Measurements from ENCODE around the gene HMGCL.
A peak's percentile ranks its signal among the peaks of the same experiment; 100 is the strongest.
"Not testable (repeated sequence)": the region's sequence is repeated elsewhere in the genome, so short reads cannot be mapped to it uniquely, and the experiment has no call there.

The HMGCL gene

GRCh38 chr1:23810818-23811540 lies 14.2 kb downstream of the HMGCL start:
- no peak overlapping the region for H3K4me3 ChIP-seq (ENCODE audit: low read length)
- TF ChIP-seq ZNF274 (IDR thresholded peaks at IDR 0.05; ENCODE audit: low read depth, low read length), result no peak

- no peak overlapping the region for H3K4me3 ChIP-seq (ENCODE audit: low read length)
- no peak for TF ChIP-seq ZNF274 (IDR thresholded peaks at IDR 0.05; ENCODE audit: low read depth, low read length)
Observed at GRCh38 chr1:23809751-23810171, 15.5 kb downstream of the HMGCL start.

DNA sequence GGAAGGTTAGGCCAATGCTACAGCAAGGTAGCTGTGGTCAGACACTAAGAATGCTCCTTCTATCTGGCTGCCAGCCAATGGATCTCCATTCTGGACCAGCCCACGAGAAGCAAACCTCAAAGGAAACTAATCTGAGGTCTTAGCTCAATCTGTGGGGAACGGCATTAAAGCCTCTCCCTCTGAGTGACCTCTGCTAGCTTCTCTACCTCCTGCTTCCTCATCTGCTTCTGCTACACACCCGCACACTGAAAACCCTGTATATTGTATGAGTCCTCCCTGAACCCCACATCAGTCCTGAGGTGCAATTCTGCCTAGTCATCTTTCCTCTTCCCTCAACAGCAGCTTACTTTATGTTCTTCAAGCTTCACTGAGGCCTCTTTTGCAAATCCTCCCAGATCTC lies 17.8 kb downstream of the HMGCL start:
- TF ChIP-seq ZNF274 (IDR thresholded peaks at IDR 0.05; ENCODE audit: low read depth, low read length), result no peak

GRCh38 chr1:23806280-23806679 lies 18.9 kb downstream of the HMGCL start:
- no peak overlapping the region for H3K4me3 ChIP-seq (ENCODE audit: low read length)
- TF ChIP-seq ZNF274 (IDR thresholded peaks at IDR 0.05; ENCODE audit: low read depth, low read length), result no peak

More for the DNA sequence above, 17.8 kb downstream of the HMGCL start:
- H3K4me3 ChIP-seq (ENCODE audit: low read length), result no peak overlapping the region

- H3K4me3 ChIP-seq (ENCODE audit: low read length), result no peak overlapping the region
- TF ChIP-seq ZNF274 (IDR thresholded peaks at IDR 0.05; ENCODE audit: low read depth, low read length), result no peak
Observed at GRCh38 chr1:23805025-23805424, 20.2 kb downstream of the HMGCL start.

DNA sequence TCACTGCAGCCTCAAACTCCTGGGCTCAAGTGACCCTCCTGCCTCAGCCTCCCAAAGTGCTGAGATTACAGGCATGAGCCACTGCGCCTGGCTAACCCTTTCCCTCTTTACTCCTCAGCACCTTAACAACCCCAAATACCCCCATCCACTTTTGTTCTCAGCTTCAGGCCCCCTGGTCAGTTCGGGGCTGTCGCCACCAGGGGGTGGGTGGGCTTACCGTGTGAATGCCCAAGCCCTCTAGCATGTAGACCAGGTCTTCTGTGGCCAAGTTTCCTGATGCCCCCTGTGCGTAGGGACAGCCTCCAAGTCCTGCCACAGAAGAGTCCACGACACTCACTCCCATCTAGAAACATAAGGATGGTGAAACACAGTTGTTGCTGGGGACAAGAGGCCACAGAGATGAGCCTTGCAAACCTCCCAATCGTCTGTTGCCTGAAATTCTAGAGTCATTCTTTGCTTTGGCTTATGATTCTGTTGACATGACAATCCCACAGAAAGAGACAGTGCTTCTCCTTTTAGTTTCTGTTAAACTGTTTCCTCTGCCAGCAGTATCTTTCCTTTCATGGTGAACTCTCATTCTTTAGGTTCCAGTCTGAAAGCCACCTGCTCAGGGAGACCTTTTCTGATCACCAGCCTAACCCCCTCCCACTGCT lies 20.9 kb downstream of the HMGCL start:
- TF ChIP-seq ZNF274 (IDR thresholded peaks at IDR 0.05; ENCODE audit: low read depth, low read length), result no peak
- no peak overlapping the region for H3K4me3 ChIP-seq (ENCODE audit: low read length)

DNA sequence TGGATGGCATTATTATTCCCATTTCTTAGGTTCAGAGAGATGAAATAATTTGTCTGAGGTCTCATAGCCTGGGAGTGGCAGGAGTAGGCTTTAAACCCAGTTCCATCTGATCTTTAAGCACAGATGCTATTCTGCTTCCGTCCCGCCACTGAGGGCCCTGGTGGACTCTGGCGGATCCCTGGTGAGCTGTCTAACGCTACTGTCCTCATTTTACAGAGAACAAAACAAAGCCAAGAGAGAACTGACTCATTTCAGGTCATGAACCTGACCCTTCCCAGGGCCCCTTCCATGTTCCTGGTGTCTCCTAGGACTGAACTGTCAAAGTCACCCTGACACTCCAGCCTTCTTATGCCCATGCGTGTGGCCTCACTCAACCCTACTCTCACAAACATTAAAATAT lies 21.6 kb downstream of the HMGCL start:
- H3K4me3 ChIP-seq (ENCODE audit: low read length), result no peak overlapping the region
- TF ChIP-seq ZNF274 (IDR thresholded peaks at IDR 0.05; ENCODE audit: low read depth, low read length), result no peak

GRCh38 chr1:23802809-23803342 lies 22.4 kb downstream of the HMGCL start:
- not testable (repeated sequence) for H3K4me3 ChIP-seq (ENCODE audit: low read length)

- TF ChIP-seq ZNF274 (IDR thresholded peaks at IDR 0.05; ENCODE audit: low read depth, low read length), result no peak
- no peak overlapping the region for H3K4me3 ChIP-seq (ENCODE audit: low read length)
Observed at GRCh38 chr1:23801876-23802275, 23.4 kb downstream of the HMGCL start.

DNA sequence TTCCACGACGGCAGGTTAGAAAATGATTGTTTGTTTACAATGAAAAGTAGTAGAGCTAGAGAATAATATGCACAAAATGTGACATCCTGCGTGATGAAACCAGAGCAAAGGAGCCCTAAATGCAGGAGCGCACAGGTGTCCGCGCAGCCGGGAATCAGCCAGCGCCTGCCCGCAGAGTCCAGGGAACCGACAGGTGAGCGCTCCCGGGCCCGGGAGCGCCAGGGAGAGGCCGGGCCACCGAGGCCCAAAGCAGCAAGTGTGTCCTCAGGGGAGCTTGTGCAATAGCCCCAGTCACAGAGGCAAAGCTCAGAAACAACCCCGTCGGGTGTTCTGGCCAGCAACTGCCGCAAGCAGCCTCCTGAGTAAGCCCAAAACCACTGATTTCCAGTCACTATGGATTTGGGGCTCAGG lies 23.9 kb downstream of the HMGCL start:
- no peak for TF ChIP-seq ZNF274 (IDR thresholded peaks at IDR 0.05; ENCODE audit: low read depth, low read length)

DNA sequence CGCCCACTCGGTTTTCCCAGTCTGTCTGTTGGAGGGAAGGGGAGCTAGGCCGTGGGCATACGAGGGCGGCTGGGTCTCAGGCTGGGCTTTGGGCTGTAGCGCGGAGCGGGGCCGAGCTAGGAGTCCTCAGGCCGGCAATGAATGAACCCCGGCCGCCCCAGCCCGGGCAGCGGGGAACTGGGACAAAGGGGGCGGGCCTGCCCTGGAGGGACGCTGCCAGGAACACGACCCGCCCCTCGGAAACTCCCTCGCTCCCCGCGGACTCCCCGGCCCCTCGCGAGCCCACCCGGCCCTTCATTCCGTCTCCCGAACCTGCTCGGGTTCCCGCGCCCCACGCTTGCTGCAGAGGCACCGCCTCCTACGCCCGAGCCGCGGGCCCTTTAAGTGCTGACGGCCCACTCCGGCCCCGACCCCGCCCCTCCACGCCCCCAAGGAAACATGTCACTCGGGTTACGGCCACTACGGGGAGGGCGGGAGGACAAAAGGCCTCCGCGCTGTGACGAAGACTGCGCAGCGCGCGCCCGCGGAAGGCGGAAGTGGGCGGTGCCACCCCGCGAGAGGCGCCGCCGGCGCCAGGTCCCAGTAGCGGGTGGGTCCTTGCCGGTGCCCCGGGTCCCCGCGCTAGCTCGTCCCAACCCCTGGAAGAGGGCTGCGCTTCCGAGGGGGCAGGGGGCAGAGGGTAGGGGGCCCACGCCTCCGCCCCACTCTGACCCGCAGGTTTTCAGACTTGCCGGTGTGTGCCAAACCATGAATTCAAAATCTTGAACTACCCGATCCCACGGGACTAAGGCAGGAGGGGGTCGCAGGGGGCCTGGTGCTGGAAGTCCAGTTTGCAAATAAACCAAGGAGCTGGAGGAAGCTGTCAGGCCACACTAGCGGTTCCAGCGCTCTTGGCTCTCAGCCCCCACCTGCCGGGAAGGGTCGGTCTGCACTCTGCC lies 24.6 kb downstream of the HMGCL start, which contains the start of gene GALE:
Gene GALE (minus strand): TSS at position 355 of the 938 bp plus-strand sequence. CDS start 1,747 bp downstream, outside the sequence.
- no peak for TF ChIP-seq ZNF274 (IDR thresholded peaks at IDR 0.05; ENCODE audit: low read depth, low read length)
- H3K4me3 ChIP-seq (ENCODE audit: low read length), result peak within 1 kb of the TSS; percentile 91

More for the DNA sequence above, 23.9 kb downstream of the HMGCL start:
- peak overlapping the region; percentile 63 for H3K4me3 ChIP-seq (ENCODE audit: low read length)

- peak overlapping the region; percentile 91 for H3K4me3 ChIP-seq (ENCODE audit: low read length)
- TF ChIP-seq ZNF274 (IDR thresholded peaks at IDR 0.05; ENCODE audit: low read depth, low read length), result no peak
Observed at GRCh38 chr1:23799570-23800399, 25.4 kb downstream of the HMGCL start.

GRCh38 chr1:23799255-23799569 lies 26.0 kb downstream of the HMGCL start:
- peak overlapping the region; percentile 91; the same call in 1 of the 2 replicates for H3K4me3 ChIP-seq (ENCODE audit: low read length)
- TF ChIP-seq ZNF274 (IDR thresholded peaks at IDR 0.05; ENCODE audit: low read depth, low read length), result no peak

All from GM08714 (cell line).